ENCODE data around the gene SNTG2.

DNA sequence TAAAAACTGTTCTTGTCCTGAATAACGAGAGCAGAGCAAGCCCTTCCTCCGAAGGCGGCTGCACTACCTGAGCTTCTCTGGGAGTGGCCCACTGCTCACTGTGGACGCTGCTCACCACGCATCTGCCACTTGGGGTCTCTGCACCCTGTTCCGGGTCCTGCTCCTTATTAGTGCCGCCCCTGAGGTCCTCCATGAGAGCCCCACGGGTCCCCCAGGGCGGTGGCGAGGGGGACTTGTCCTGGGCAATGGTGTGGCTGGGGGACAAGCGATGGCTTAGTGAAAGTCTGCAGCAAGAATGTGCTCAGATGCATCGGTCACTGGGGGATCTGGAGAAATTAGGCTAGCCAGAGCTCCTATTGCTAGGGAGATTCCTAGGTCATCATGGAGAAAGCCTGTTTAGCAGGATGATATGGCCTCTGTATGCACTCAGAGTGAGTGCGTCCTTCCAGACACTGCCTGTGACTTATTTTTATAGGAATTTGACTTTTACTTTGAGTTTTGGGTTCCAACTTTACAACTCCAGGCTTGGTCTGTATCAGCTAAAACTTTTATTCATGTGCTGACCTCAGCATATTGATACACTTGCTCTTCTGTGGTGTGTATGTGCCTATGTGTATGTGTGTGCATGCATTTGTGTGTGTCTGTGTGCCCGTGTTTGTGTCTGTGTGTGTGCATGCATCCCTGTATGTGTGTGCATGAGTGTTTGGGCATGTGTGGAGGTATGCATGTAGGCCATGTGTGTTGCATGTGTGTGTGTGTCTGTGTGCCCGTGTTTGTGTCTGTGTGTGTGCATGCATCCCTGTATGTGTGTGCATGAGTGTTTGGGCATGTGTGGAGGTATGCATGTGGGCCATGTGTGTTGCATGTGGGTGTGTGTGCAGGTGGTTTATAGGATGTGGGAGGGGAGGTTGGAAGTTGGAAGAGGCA lies 129.5 kb downstream of the SNTG2 start:
- TF ChIP-seq, protein P1, sequence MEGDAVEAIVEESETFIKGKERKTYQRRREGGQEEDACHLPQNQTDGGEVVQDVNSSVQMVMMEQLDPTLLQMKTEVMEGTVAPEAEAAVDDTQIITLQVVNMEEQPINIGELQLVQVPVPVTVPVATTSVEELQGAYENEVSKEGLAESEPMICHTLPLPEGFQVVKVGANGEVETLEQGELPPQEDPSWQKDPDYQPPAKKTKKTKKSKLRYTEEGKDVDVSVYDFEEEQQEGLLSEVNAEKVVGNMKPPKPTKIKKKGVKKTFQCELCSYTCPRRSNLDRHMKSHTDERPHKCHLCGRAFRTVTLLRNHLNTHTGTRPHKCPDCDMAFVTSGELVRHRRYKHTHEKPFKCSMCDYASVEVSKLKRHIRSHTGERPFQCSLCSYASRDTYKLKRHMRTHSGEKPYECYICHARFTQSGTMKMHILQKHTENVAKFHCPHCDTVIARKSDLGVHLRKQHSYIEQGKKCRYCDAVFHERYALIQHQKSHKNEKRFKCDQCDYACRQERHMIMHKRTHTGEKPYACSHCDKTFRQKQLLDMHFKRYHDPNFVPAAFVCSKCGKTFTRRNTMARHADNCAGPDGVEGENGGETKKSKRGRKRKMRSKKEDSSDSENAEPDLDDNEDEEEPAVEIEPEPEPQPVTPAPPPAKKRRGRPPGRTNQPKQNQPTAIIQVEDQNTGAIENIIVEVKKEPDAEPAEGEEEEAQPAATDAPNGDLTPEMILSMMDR (IDR thresholded peaks at IDR 0.05): no peak
- no peak for TF ChIP-seq POLR2A (IDR thresholded peaks at IDR 0.05)

All from heart left ventricle (tissue), 13 donors.